Measurements from ENCODE around the gene C1QL3. TPM values are rescaled to one million over a fixed set of nuclear protein-coding genes. Genes with fewer than 3 reads are reported as not detected.

The C1QL3 gene
- total and polyA plus RNA-seq, 2 of the 4 experiments (the other 2 are of a cell fraction), result not detected

DNA sequence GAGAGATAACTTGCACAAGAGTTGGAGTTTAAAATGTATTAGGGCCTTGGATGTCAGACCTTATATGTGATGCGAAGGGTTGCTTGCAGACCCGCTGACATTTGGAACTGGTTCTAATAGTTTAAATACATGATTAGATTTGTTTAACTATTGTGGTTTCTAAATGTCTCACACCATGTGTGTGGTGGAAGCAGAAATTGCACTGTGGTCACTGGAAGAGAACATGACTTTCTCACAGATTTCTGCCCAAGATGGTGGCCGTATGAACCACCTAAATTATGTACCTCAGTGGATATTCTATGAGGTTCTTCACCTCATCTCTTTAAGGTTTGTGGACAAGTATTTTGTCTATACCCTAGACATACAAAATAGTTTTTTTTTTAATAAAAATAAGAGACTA is 8.2 kb upstream of the C1QL3 start:
- H4K8ac ChIP-seq (ENCODE audit: low read depth in 2 of 2, low read length in 2 of 2), result no peak overlapping the region
- H2BK120ac ChIP-seq (ENCODE audit: low read depth, low read length), result no peak overlapping the region
- ATAC-seq (ENCODE audit: low read depth) (no peak), DNase-seq (no peak)
- H3K4me3 ChIP-seq (ENCODE audit: insufficient read depth, low read depth, low read length), result no peak overlapping the region
- dilution Hi-C loops (cut with HindIII; ENCODE audit: low sequenced_read_pairs, unreplicated experiment) (no loop called here), intact Hi-C loops (cut with micrococcal nuclease) (no loop called here), in situ Hi-C loops (cut with MboI; ENCODE audit: low sequenced_read_pairs) (no loop called here)
- CTCF ChIA-PET, result no interaction called here
- no peak overlapping the region for H3K14ac ChIP-seq (replicated peaks; ENCODE audit: low read depth, low read length)
- no peak overlapping the region for H3K27ac ChIP-seq (ENCODE audit: insufficient read depth, low read length)
- POLR2A ChIA-PET (ENCODE audit: unreplicated experiment), result no interaction called here
- TF ChIP-seq POLR2A (IDR thresholded peaks at IDR 0.05; ENCODE audit: low read depth, low read length), result no peak
- TF ChIP-seq NFE2L2 (IDR thresholded peaks at IDR 0.05; ENCODE audit: low read depth, low read length), result no peak
- no peak for TF ChIP-seq RCOR1 (IDR thresholded peaks at IDR 0.05; ENCODE audit: insufficient replicate concordance, low read length)
- TF ChIP-seq CHD1 (IDR thresholded peaks at IDR 0.05; ENCODE audit: low read depth, low read length), result no peak
- TF ChIP-seq SMC3 (IDR thresholded peaks at IDR 0.05; ENCODE audit: low read depth, low read length), result no peak
- TF ChIP-seq, protein P1, sequence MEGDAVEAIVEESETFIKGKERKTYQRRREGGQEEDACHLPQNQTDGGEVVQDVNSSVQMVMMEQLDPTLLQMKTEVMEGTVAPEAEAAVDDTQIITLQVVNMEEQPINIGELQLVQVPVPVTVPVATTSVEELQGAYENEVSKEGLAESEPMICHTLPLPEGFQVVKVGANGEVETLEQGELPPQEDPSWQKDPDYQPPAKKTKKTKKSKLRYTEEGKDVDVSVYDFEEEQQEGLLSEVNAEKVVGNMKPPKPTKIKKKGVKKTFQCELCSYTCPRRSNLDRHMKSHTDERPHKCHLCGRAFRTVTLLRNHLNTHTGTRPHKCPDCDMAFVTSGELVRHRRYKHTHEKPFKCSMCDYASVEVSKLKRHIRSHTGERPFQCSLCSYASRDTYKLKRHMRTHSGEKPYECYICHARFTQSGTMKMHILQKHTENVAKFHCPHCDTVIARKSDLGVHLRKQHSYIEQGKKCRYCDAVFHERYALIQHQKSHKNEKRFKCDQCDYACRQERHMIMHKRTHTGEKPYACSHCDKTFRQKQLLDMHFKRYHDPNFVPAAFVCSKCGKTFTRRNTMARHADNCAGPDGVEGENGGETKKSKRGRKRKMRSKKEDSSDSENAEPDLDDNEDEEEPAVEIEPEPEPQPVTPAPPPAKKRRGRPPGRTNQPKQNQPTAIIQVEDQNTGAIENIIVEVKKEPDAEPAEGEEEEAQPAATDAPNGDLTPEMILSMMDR (conservative IDR thresholded peaks at IDR 0.05; ENCODE audit: low read depth, low read length), result no peak
- H4K20me1 ChIP-seq (ENCODE audit: insufficient read depth, low read length), result no peaks in the 10 kb centered on the region
- H3K79me1 ChIP-seq (ENCODE audit: low read depth in 1 of 2, low read length in 2 of 2), result no peaks in the 10 kb centered on the region
- no peak overlapping the region for H2AFZ ChIP-seq (replicated peaks; ENCODE audit: low read length, poor library complexity)
- no peaks in the 10 kb centered on the region for H3K9me1 ChIP-seq (ENCODE audit: insufficient read depth, low read length)
- no peak overlapping the region for H4K5ac ChIP-seq (ENCODE audit: low read depth, low read length)
- no peak overlapping the region for H2AK5ac ChIP-seq (ENCODE audit: low read depth, low read length)
- H3K27me3 ChIP-seq (ENCODE audit: control insufficient read depth, insufficient read depth, low read length), result peaks cover 6% of the 10 kb centered on the region
- no peak overlapping the region for H3K4ac ChIP-seq (ENCODE audit: low read depth, low read length)
- H3K9me3 ChIP-seq (ENCODE audit: control insufficient read depth, insufficient read depth, low read length), result no peaks in the 10 kb centered on the region
- BruUV-seq (replicated peaks), result no TSS peak
- no peak overlapping the region for H3K23ac ChIP-seq (ENCODE audit: low read depth, low read length)
- H2AK9ac ChIP-seq (replicated peaks; ENCODE audit: low read depth, low read length, poor library complexity), result no peak overlapping the region
- no peak overlapping the region for H4K91ac ChIP-seq (ENCODE audit: insufficient read depth, low read depth, low read length)
- H3K4me1 ChIP-seq (ENCODE audit: control insufficient read depth, insufficient read depth, low read length), result no peaks in the 10 kb centered on the region
- H2BK5ac ChIP-seq (ENCODE audit: low read depth, low read length, poor library complexity, severe bottlenecking), result no peak overlapping the region
- H3K9ac ChIP-seq (ENCODE audit: low read depth, low read length), result no peak overlapping the region
- no peak overlapping the region for H2BK15ac ChIP-seq (ENCODE audit: low read depth, low read length)
- H3K4me2 ChIP-seq (ENCODE audit: low read depth, low read length), result no peak overlapping the region
- H3K36me3 ChIP-seq (ENCODE audit: control insufficient read depth, insufficient read depth, low read length), result no peaks in the 10 kb centered on the region
- 18% methylated on average over 2 of the region's 3 CpGs; no CpG with 5 or more reads in 1 of the 2 experiments for WGBS, 2 experiments (ENCODE audit: extremely low coverage in 2 of 2, insufficient read length in 1 of 2)
- no peak overlapping the region for H3K18ac ChIP-seq (ENCODE audit: low read depth, low read length)
- no peak overlapping the region for H3K56ac ChIP-seq (ENCODE audit: extremely low read depth, insufficient read depth, low read length)
- no peak overlapping the region for H2BK20ac ChIP-seq (ENCODE audit: low read depth, low read length)
